Activated CD8-positive, alpha-beta memory T cell treated with anti-CD3 and anti-CD28 coated beads for 48 hours (primary cell): Measurements from ENCODE around the gene LMNB1.
"Not testable (repeated sequence)": the region's sequence is repeated elsewhere in the genome, so short reads cannot be mapped to it uniquely, and the experiment has no call there.

Experiments used
- DNase-seq, 3 experiments: peaks; one replicate each; pipeline ENCODE4 v3.0.0-alpha.2; 2020; ENCODE audit warnings: low read depth in 2 of 3, low spot score in 2 of 3

The LMNB1 gene

GRCh38 chr5:126778675-126779403 lies 1.9 kb downstream of the LMNB1 start:
- no peak for DNase-seq

- DNase-seq: no peak
Measured at GRCh38 chr5:126780165-126780827, 3.4 kb downstream of the LMNB1 start.

GRCh38 chr5:126788409-126788808 lies 11.5 kb downstream of the LMNB1 start:
- DNase-seq: not testable (repeated sequence)

- DNase-seq: no peak
Measured at GRCh38 chr5:126793097-126793496, 16.2 kb downstream of the LMNB1 start.

GRCh38 chr5:126793648-126794047 lies 16.7 kb downstream of the LMNB1 start:
- DNase-seq: not testable (repeated sequence)

- no peak for DNase-seq
Measured at GRCh38 chr5:126794157-126794828, 17.4 kb downstream of the LMNB1 start.

GRCh38 chr5:126799780-126800179 lies 22.8 kb downstream of the LMNB1 start:
- no peak for DNase-seq

GRCh38 chr5:126801174-126801991 lies 24.4 kb downstream of the LMNB1 start:
- DNase-seq: no peak

- DNase-seq: no peak
Measured at GRCh38 chr5:126801992-126802294, 25.0 kb downstream of the LMNB1 start.

- DNase-seq: no peak
Measured at GRCh38 chr5:126805063-126805462, 28.1 kb downstream of the LMNB1 start.

- no peak for DNase-seq
Measured at GRCh38 chr5:126808521-126808988, 31.6 kb downstream of the LMNB1 start.

GRCh38 chr5:126809916-126810315 lies 33.0 kb downstream of the LMNB1 start:
- no peak for DNase-seq

- DNase-seq: no peak
Measured at GRCh38 chr5:126810596-126811380, 33.9 kb downstream of the LMNB1 start.

GRCh38 chr5:126811515-126812198 lies 34.7 kb downstream of the LMNB1 start:
- no peak for DNase-seq

GRCh38 chr5:126812199-126812570 lies 35.2 kb downstream of the LMNB1 start:
- DNase-seq: no peak

- not testable (repeated sequence) for DNase-seq
Measured at GRCh38 chr5:126813799-126814198, 36.9 kb downstream of the LMNB1 start.

GRCh38 chr5:126814721-126815404 lies 37.9 kb downstream of the LMNB1 start:
- no peak for DNase-seq

GRCh38 chr5:126816649-126817048 lies 39.7 kb downstream of the LMNB1 start:
- DNase-seq: no peak

- no peak for DNase-seq
Measured at GRCh38 chr5:126818736-126819135, 41.8 kb downstream of the LMNB1 start.
